IMR-90 (cell line): ENCODE results near the gene EVA1C.

Experiments used
- BHLHE40 ChIP-seq: fragments of 150-350 bp; IDR thresholded peaks from 2 replicates; pipeline ENCODE4 v1.6.1; 2016; ENCODE audit warnings: mild to moderate bottlenecking, low read depth, low read length
- CEBPB ChIP-seq: IDR thresholded peaks from 2 replicates; pipeline ENCODE4 v1.6.1; 2012; ENCODE audit warnings: low read depth, low read length, improper control_type of control experiment
- CHD1 ChIP-seq: IDR thresholded peaks from 2 replicates; pipeline ENCODE4 v1.6.1; 2012; ENCODE audit warnings: low read depth, low read length, improper control_type of control experiment
- FOS ChIP-seq: fragments of 150-350 bp; IDR thresholded peaks from 2 replicates; pipeline ENCODE4 v1.6.1; 2016; ENCODE audit warnings: low read depth, low read length
- MAFK ChIP-seq: IDR thresholded peaks from 2 replicates; pipeline ENCODE4 v1.6.1; 2012; ENCODE audit warnings: low read depth, low read length, improper control_type of control experiment
- MXI1 ChIP-seq: IDR thresholded peaks from 2 replicates; pipeline ENCODE4 v1.6.1; 2012; ENCODE audit warnings: low read depth, mild to moderate bottlenecking, low read length, moderate library complexity, borderline replicate concordance
- NFE2L2 ChIP-seq: fragments of 150-350 bp; IDR thresholded peaks from 2 replicates; pipeline ENCODE4 v1.6.1; 2016; ENCODE audit warnings: low read depth, mild to moderate bottlenecking, low read length
- POLR2A ChIP-seq: IDR thresholded peaks from 2 replicates; pipeline ENCODE4 v1.6.1; 2012; ENCODE audit warnings: mild to moderate bottlenecking, low read depth, low read length
- RAD21 ChIP-seq: IDR thresholded peaks from 2 replicates; pipeline ENCODE4 v1.6.1; 2012; ENCODE audit warnings: low read length, improper control_type of control experiment
- SMC3 ChIP-seq: fragments of 150-350 bp; IDR thresholded peaks from 2 replicates; pipeline ENCODE4 v1.6.1; 2016; ENCODE audit warnings: low read depth, mild to moderate bottlenecking, antibody characterized with exemption, low read length, moderate library complexity
- TF ChIP-seq, protein P1 (sequence below): conservative IDR thresholded peaks from 2 replicates; pipeline ENCODE4 v1.5.1; 2012; ENCODE audit warnings: mild to moderate bottlenecking, low read depth, low read length, improper control_type of control experiment
- TF ChIP-seq, protein P2 (sequence below): fragments of 150-350 bp; IDR thresholded peaks from 2 replicates; pipeline ENCODE4 v1.6.1; 2017; ENCODE audit warnings: mild to moderate bottlenecking, antibody characterized with exemption, low read length, low read depth

DNA sequence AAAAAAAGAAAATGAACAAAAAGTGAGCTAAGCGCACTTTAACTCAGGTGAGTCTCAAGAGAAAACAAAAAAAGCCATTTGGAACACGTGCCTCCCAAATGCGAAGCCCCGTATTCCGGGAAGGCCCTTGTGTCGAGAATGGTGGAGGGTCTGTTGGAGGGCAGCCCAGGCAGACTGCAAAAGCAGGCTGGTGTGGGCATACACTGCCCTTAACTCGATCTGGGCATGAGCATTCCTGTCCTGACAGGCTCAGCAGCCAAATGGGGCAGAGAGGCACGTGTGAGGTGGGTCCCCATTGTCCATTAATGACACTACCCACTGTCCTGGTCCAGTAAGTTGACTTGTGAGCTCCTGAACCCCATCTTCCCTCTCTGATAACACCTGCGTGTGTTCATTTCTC is 57.7 kb downstream of the EVA1C start:
- TF ChIP-seq POLR2A (no peak), BHLHE40 (no peak), CEBPB (no peak), MXI1 (no peak), FOS (no peak), SMC3 (no peak), NFE2L2 (no peak), MAFK (no peak), RAD21 (no peak), CHD1 (no peak)
- TF ChIP-seq, protein P1, sequence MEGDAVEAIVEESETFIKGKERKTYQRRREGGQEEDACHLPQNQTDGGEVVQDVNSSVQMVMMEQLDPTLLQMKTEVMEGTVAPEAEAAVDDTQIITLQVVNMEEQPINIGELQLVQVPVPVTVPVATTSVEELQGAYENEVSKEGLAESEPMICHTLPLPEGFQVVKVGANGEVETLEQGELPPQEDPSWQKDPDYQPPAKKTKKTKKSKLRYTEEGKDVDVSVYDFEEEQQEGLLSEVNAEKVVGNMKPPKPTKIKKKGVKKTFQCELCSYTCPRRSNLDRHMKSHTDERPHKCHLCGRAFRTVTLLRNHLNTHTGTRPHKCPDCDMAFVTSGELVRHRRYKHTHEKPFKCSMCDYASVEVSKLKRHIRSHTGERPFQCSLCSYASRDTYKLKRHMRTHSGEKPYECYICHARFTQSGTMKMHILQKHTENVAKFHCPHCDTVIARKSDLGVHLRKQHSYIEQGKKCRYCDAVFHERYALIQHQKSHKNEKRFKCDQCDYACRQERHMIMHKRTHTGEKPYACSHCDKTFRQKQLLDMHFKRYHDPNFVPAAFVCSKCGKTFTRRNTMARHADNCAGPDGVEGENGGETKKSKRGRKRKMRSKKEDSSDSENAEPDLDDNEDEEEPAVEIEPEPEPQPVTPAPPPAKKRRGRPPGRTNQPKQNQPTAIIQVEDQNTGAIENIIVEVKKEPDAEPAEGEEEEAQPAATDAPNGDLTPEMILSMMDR, result no peak
- TF ChIP-seq, protein P2, sequence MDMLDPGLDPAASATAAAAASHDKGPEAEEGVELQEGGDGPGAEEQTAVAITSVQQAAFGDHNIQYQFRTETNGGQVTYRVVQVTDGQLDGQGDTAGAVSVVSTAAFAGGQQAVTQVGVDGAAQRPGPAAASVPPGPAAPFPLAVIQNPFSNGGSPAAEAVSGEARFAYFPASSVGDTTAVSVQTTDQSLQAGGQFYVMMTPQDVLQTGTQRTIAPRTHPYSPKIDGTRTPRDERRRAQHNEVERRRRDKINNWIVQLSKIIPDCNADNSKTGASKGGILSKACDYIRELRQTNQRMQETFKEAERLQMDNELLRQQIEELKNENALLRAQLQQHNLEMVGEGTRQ, result no peak
